Bronchial epithelial cell (primary cell): ENCODE measurements around the gene GLP1R. TPM values are rescaled to one million over a fixed set of nuclear protein-coding genes. Genes with fewer than 3 reads are reported as not detected.

Experiments used
- DNase-seq: peaks from one replicate; pipeline ENCODE4 v3.0.0-alpha.2; 2010; ENCODE audit warnings: low read depth
- FAIRE-seq: peaks from 2 replicates; lab custom pipeline; 2011; peaks lifted over from hg19 to GRCh38; lab: Jason Lieb, UNC
- H3K27me3 ChIP-seq: 2 replicates; pipeline ENCODE4 v1.5.1; 2011; ENCODE audit warnings: low read length; ENCODE audit not compliant: control insufficient read depth, insufficient read depth
- H3K36me3 ChIP-seq: 2 replicates; pipeline ENCODE4 v1.5.1; 2011; ENCODE audit warnings: low read length; ENCODE audit not compliant: control insufficient read depth, insufficient read depth
- H3K4me3 ChIP-seq: 2 replicates; pipeline ENCODE4 v1.5.1; 2011; ENCODE audit warnings: mild to moderate bottlenecking, low read depth, low read length, control low read depth
- CTCF ChIP-seq: IDR thresholded peaks from 2 replicates; pipeline ENCODE4 v1.5.1; 2011; ENCODE audit warnings: mild to moderate bottlenecking, moderate library complexity, low read length, control low read depth, inconsistent platforms; ENCODE audit not compliant: insufficient read depth, severe bottlenecking
- total RNA-seq: library from RNA; depleted of rRNA; stranded (reverse); fragments of >200 nt; gene quantifications from 2 replicates; pipeline ENCODE4 v1.2.1, GENCODE V29; 2014

The GLP1R gene
- total RNA-seq, 1 donor from 2014 or later: not detected

DNA sequence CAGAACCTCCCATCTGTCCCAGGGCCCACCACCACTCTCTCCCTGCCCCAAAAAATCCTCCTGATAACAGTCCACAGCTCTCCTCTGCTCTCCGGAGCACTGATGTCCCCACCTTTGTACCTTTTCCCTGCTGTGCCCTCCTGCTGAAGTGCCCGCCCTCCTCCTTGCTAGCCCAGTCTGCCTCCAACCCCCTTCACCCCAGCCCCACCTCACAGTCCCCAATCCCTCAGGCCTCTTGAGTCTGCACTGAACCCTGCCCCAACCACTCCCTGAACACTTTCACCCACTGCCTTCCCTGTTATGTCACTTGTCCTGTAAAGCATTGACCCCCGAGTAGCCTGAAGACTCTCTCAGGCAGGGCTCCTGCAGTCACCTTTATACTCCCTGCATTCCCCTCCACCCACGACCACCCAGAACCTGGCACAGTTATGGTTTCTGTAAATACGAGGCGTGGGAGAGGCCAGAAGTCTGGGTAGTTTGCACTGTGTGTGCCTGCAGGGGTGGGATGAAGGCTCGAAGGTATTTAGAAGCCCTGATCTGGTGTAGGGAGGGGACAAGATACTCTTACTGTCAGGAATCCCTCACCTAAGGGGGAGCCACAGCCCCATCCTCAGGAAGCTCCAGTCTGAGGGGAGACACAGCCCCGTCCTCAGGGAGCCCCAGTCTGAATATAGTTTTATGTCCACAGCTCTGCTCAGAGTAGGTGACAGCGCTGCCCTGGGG, 5.4 kb downstream of the GLP1R start:
- Histone ChIP-seq H3K4me3 (no peak overlapping the region), H3K27me3 (peaks cover 9% of the 10 kb centered on the region), H3K36me3 (no peaks in the 10 kb centered on the region)
- no peak for DNase-seq
- no peak for FAIRE-seq
- TF ChIP-seq CTCF: no peak

DNA sequence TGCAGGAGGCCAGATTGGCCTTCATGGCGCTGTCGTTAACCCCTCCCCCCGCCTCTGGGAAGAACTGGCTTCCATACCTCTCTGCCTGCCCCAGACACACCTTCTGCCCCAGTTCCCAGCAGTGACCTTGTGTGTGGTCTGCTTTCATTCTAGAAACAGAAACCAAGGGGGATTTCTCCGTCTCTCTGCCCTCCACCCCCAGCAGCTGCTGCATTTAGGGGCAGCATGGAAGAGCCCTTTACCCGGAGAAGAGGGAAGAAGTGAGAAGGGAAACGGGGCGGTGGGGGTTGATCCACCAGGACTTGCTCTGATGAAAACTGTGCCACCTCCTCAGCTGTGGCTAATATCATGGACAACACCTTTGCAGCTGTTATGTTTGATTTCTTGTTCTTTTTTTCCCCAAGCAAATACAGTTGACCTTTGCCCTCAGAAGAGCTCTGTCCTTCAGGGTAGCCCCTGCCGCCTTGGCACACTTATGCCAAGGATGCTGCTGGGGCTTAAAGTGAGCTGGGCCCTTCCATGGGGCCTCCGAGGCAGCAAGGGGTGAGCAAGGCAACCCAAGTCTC, 6.1 kb downstream of the GLP1R start:
- Histone ChIP-seq H3K27me3 (peaks cover 3% of the 10 kb centered on the region), H3K36me3 (no peaks in the 10 kb centered on the region), H3K4me3 (no peak overlapping the region)
- TF ChIP-seq CTCF: no peak
- FAIRE-seq (no peak), DNase-seq (no peak)

GRCh38 chr6:39055661-39056060, 7.1 kb downstream of the GLP1R start:
- no peaks in the 10 kb centered on the region for H3K27me3 ChIP-seq
- no peak for FAIRE-seq
- DNase-seq: no peak
- no peak overlapping the region for H3K4me3 ChIP-seq
- H3K36me3 ChIP-seq: no peaks in the 10 kb centered on the region
- no peak for TF ChIP-seq CTCF

GRCh38 chr6:39056191-39056590, 7.6 kb downstream of the GLP1R start:
- peaks cover 2% of the 10 kb centered on the region for H3K27me3 ChIP-seq

GRCh38 chr6:39056681-39057080, 8.1 kb downstream of the GLP1R start:
- Histone ChIP-seq H3K27me3 (peaks cover 2% of the 10 kb centered on the region), H3K36me3 (no peaks in the 10 kb centered on the region), H3K4me3 (no peak overlapping the region)
- FAIRE-seq: no peak
- no peak for DNase-seq
- TF ChIP-seq CTCF: no peak

More at GRCh38 chr6:39056191-39056590, 7.6 kb downstream of the GLP1R start:
- Histone ChIP-seq H3K36me3 (no peaks in the 10 kb centered on the region), H3K4me3 (no peak overlapping the region)
- FAIRE-seq (no peak), DNase-seq (no peak)
- TF ChIP-seq CTCF: no peak
